ENCODE measurements around the gene SLC17A2. TPM values are rescaled to one million over a fixed set of nuclear protein-coding genes. Genes with fewer than 3 reads are reported as not detected.

Gene SLC17A2
- total RNA-seq, 1 donor from 2014 or later, result not detected

DNA sequence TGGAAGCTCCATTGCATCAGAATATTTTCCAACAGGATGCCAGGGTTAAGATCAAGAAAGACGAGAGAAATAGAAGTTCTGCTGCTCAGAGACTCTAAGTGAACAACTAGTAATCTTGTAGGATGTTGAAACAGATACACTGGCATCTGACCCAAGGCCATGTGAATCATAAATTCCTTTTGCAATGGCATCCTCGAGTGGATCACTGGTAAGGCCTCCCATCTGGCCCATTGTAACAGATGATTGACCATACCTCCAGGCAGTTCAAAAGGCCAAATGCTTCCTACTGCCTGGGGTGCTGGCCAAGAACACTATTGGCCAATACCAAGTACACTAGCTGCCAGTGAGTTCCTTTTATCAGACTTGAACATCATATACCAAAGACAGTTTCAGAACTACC, 46.5 kb downstream of the SLC17A2 start:
- no peak for FAIRE-seq
- peak; percentile 57 for DNase-seq (ENCODE audit: low read depth)
- Histone ChIP-seq H3K27me3 (ENCODE audit: control insufficient read depth, insufficient read depth, low read length) (no peaks in the 10 kb centered on the region), H3K36me3 (ENCODE audit: control insufficient read depth, insufficient read depth, low read length) (no peaks in the 10 kb centered on the region), H3K4me3 (ENCODE audit: low read depth, low read length) (no peak overlapping the region)
- TF ChIP-seq, protein P1, sequence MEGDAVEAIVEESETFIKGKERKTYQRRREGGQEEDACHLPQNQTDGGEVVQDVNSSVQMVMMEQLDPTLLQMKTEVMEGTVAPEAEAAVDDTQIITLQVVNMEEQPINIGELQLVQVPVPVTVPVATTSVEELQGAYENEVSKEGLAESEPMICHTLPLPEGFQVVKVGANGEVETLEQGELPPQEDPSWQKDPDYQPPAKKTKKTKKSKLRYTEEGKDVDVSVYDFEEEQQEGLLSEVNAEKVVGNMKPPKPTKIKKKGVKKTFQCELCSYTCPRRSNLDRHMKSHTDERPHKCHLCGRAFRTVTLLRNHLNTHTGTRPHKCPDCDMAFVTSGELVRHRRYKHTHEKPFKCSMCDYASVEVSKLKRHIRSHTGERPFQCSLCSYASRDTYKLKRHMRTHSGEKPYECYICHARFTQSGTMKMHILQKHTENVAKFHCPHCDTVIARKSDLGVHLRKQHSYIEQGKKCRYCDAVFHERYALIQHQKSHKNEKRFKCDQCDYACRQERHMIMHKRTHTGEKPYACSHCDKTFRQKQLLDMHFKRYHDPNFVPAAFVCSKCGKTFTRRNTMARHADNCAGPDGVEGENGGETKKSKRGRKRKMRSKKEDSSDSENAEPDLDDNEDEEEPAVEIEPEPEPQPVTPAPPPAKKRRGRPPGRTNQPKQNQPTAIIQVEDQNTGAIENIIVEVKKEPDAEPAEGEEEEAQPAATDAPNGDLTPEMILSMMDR (IDR thresholded peaks at IDR 0.05; ENCODE audit: insufficient read depth, low read length, severe bottlenecking), result no peak

DNA sequence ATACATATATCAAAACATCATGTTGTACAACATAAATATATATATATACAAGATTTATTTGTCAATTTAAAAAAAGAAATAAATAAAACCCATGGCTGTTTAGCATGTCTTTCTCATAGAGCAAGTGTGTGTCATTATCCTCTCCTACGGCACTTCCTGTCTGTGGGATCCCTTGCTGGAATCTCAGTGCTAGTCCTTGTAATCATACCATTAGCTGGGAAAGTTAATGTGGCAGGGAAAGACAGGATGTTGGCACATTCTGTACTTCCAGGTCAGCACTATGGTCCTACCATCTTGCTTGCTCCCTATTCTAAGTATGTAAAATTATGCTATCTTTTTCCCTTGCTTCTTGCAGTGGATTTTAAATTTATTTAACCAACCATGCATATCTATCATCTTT, 47.0 kb downstream of the SLC17A2 start:
- Histone ChIP-seq H3K27me3 (ENCODE audit: control insufficient read depth, insufficient read depth, low read length) (no peaks in the 10 kb centered on the region), H3K36me3 (ENCODE audit: control insufficient read depth, insufficient read depth, low read length) (no peaks in the 10 kb centered on the region), H3K4me3 (ENCODE audit: low read depth, low read length) (no peak overlapping the region)
- DNase-seq (ENCODE audit: low read depth) (peak; percentile 10), FAIRE-seq (no peak)
- TF ChIP-seq, protein P1 (IDR thresholded peaks at IDR 0.05; ENCODE audit: insufficient read depth, low read length, severe bottlenecking), result no peak

DNA sequence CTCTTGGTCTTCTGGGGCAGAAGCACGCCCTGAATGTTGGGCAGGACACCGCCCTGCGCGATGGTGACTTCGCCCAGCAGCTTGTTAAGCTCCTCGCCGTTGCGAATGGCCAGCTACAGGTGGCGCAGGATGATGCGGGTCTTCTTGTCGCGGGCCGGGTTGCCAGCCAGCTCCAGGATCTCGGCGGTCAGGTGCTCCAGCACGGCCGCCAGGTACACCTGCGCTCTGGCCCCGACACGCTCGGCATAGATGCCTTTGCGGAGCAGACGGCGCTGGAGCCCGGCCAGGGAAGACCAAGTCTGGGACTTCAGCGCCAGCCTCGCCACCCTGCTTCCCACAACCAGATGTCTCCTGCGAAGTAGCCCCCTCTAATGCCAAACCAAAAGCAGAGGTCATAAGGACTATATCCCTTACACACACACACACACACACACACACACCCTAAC, 48.4 kb downstream of the SLC17A2 start:
- TF ChIP-seq, protein P1 (IDR thresholded peaks at IDR 0.05; ENCODE audit: insufficient read depth, low read length, severe bottlenecking), result no peak
- DNase-seq (ENCODE audit: low read depth), result no peak
- FAIRE-seq, result no peak
- H3K4me3 ChIP-seq (ENCODE audit: low read depth, low read length), result no peak overlapping the region
- no peaks in the 10 kb centered on the region for H3K36me3 ChIP-seq (ENCODE audit: control insufficient read depth, insufficient read depth, low read length)
- H3K27me3 ChIP-seq (ENCODE audit: control insufficient read depth, insufficient read depth, low read length), result no peaks in the 10 kb centered on the region

DNA sequence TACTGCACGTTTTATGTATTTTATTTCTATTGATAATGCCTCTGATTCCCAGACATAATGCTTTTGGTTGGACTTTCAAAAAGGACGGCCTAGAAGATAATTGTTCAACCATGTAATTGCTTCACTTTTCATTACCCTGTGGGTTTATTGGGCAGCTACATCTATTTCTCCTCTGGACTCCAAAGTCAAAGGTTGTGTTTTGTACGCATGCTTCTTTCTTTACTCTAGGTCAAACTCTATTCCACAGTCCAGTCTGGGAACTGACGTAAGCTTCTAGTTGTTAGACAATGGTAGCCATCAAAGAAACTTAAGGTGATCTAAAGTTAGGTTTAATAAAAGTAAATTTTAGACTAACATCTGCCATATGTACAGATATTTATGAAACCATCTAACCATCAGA, 49.9 kb downstream of the SLC17A2 start:
- no peak for DNase-seq (ENCODE audit: low read depth)
- FAIRE-seq, result no peak
- TF ChIP-seq, protein P1 (IDR thresholded peaks at IDR 0.05; ENCODE audit: insufficient read depth, low read length, severe bottlenecking), result no peak
- Histone ChIP-seq H3K36me3 (ENCODE audit: control insufficient read depth, insufficient read depth, low read length) (no peaks in the 10 kb centered on the region), H3K27me3 (ENCODE audit: control insufficient read depth, insufficient read depth, low read length) (no peaks in the 10 kb centered on the region), H3K4me3 (ENCODE audit: low read depth, low read length) (no peak overlapping the region)

DNA sequence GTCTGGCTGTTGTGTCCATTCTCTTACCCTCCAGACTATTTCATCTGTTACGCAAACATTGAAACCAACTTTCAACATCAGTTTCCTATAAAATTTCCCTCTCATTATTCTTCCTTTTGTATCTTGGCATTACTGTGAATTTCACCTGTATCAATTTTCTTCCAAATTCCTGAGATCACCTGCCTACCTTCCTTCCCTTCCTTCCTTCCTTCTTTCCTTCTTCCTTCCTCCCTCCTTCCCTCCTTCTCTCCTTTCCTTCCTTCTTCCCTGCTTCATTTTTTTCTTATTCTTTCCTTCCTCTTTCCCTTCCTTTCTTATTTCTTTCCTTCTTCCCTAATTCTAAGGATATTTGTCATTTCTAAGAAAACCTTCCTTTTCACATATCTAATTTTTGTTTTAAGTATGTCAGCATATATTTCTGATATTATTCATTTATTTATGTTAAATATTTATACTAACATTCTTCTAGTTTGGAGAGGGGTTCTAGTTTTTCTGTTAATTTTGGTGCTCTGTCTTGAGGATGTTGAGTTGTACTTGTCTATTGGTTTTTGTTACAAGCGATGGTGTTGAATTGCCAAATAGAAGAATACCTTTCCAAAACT, 51.7 kb downstream of the SLC17A2 start:
- no peak for FAIRE-seq
- TF ChIP-seq, protein P1 (IDR thresholded peaks at IDR 0.05; ENCODE audit: insufficient read depth, low read length, severe bottlenecking), result no peak
- no peaks in the 10 kb centered on the region for H3K36me3 ChIP-seq (ENCODE audit: control insufficient read depth, insufficient read depth, low read length)
- no peak for DNase-seq (ENCODE audit: low read depth)
- no peak overlapping the region for H3K4me3 ChIP-seq (ENCODE audit: low read depth, low read length)
- H3K27me3 ChIP-seq (ENCODE audit: control insufficient read depth, insufficient read depth, low read length), result peaks cover 2% of the 10 kb centered on the region
